GM19395 (cell line): Measurements from ENCODE around the gene RIC8B.
"Not testable (repeated sequence)": the region's sequence is repeated elsewhere in the genome, so short reads cannot be mapped to it uniquely, and the experiment has no call there.

Experiments
- ATAC-seq: cut with Tn5 transposase; IDR thresholded peaks from one replicate; pipeline ENCODE4 v1.9.1; 2021; ENCODE audit warnings: mild to moderate bottlenecking, moderate library complexity; ENCODE audit not compliant: unreplicated experiment

The RIC8B gene

GRCh38 chr12:106897981-106898901, 123.8 kb downstream of the RIC8B start:
- no peak for ATAC-seq

- ATAC-seq: no peak
Measured at GRCh38 chr12:106900554-106900953, 126.1 kb downstream of the RIC8B start.

GRCh38 chr12:106901276-106901675, 126.8 kb downstream of the RIC8B start:
- ATAC-seq: no peak

- ATAC-seq: no peak
Measured at GRCh38 chr12:106902053-106902452, 127.6 kb downstream of the RIC8B start.

GRCh38 chr12:106903241-106903945, 128.9 kb downstream of the RIC8B start:
- peak; percentile 79 for ATAC-seq

- no peak for ATAC-seq
Measured at GRCh38 chr12:106906715-106907114, 132.2 kb downstream of the RIC8B start.

GRCh38 chr12:106907411-106907810, 132.9 kb downstream of the RIC8B start:
- no peak for ATAC-seq

- ATAC-seq: no peak
Measured at GRCh38 chr12:106907846-106908245, 133.4 kb downstream of the RIC8B start.

- ATAC-seq: no peak
Measured at GRCh38 chr12:106908561-106908960, 134.1 kb downstream of the RIC8B start.

- peak; percentile 70 for ATAC-seq
Measured at GRCh38 chr12:106910202-106910601, 135.7 kb downstream of the RIC8B start.

GRCh38 chr12:106911581-106911980, 137.1 kb downstream of the RIC8B start:
- no peak for ATAC-seq

GRCh38 chr12:106913456-106913855, 139.0 kb downstream of the RIC8B start:
- no peak for ATAC-seq

GRCh38 chr12:106914796-106915634, 140.5 kb downstream of the RIC8B start:
- peak; percentile 67 for ATAC-seq

- no peak for ATAC-seq
Measured at GRCh38 chr12:106915635-106916026, 141.1 kb downstream of the RIC8B start.

GRCh38 chr12:106917503-106917902, 143.0 kb downstream of the RIC8B start:
- no peak for ATAC-seq

- ATAC-seq: no peak
Measured at GRCh38 chr12:106918746-106919145, 144.3 kb downstream of the RIC8B start.

- no peak for ATAC-seq
Measured at GRCh38 chr12:106919910-106920544, 145.5 kb downstream of the RIC8B start.

GRCh38 chr12:106921976-106922375, 147.5 kb downstream of the RIC8B start:
- ATAC-seq: not testable (repeated sequence)

- not testable (repeated sequence) for ATAC-seq
Measured at GRCh38 chr12:106923594-106923993, 149.1 kb downstream of the RIC8B start.

- no peak for ATAC-seq
Measured at GRCh38 chr12:106924268-106924861, 149.9 kb downstream of the RIC8B start.
